ENCODE measurements around the gene GADD45A. TPM values are rescaled to one million over a fixed set of nuclear protein-coding genes. Genes with fewer than 3 reads are reported as not detected.

The GADD45A gene
- total RNA-seq, 6 experiments from 2014 or later: 14.1 to 66.4 (median 43.6) TPM

DNA sequence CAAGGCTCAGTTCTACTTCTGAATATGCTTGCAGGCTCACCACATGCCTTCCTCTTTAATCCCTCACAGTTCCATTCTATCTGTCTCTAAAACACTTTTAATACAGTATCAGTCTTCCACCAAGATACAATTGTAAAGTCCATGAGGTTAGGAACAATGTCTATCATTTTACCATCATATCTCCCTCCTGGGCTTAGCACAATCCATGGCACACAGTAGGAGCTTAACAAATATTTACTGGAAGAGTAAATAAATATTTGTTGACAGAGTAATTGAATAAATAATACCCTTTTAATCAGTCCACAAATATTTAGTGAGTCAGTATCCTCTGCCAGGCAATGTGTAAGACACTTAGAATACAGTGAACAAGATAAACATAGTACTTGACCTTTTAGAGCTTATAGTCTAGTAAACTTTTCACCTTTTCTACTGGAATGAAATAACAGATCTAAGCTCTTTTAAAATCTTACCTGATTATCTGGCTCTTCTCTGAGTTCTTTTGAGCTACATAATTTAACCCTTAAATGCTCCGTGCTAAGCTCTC is 12.7 kb upstream of the GADD45A start:
- H3K27ac ChIP-seq: no peak overlapping the region
- peak in 1 of 4 donors; percentile 62 for ATAC-seq
- no peaks in the 10 kb centered on the region for H3K36me3 ChIP-seq
- no peak overlapping the region for H3K4me3 ChIP-seq
- no peaks in the 10 kb centered on the region for H3K9me3 ChIP-seq
- H3K27me3 ChIP-seq: no peaks in the 10 kb centered on the region
- no peak for DNase-seq
- intact Hi-C loops (cut with DNase I): no loop called here
- no peaks in the 10 kb centered on the region for H3K4me1 ChIP-seq
- 100% methylated on average over 1 of the region's 1 CpG for WGBS (ENCODE audit: insufficient coverage, low coverage, low lambda C conversion rate, missing lambda C conversion rate)
- TF ChIP-seq, protein P1, sequence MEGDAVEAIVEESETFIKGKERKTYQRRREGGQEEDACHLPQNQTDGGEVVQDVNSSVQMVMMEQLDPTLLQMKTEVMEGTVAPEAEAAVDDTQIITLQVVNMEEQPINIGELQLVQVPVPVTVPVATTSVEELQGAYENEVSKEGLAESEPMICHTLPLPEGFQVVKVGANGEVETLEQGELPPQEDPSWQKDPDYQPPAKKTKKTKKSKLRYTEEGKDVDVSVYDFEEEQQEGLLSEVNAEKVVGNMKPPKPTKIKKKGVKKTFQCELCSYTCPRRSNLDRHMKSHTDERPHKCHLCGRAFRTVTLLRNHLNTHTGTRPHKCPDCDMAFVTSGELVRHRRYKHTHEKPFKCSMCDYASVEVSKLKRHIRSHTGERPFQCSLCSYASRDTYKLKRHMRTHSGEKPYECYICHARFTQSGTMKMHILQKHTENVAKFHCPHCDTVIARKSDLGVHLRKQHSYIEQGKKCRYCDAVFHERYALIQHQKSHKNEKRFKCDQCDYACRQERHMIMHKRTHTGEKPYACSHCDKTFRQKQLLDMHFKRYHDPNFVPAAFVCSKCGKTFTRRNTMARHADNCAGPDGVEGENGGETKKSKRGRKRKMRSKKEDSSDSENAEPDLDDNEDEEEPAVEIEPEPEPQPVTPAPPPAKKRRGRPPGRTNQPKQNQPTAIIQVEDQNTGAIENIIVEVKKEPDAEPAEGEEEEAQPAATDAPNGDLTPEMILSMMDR (IDR thresholded peaks at IDR 0.05): no peak

GRCh38 chr1:67673468-67674201 is 11.4 kb upstream of the GADD45A start:
- DNase-seq (no peak), ATAC-seq (no peak)
- no peaks in the 10 kb centered on the region for H3K9me3 ChIP-seq
- no peaks in the 10 kb centered on the region for H3K4me1 ChIP-seq
- no peak overlapping the region for H3K27ac ChIP-seq
- H3K36me3 ChIP-seq: no peaks in the 10 kb centered on the region
- intact Hi-C loops (cut with DNase I): no loop called here
- no peaks in the 10 kb centered on the region for H3K27me3 ChIP-seq
- no peak for TF ChIP-seq POLR2A (IDR thresholded peaks at IDR 0.05)
- TF ChIP-seq, protein P1 (IDR thresholded peaks at IDR 0.05): no peak
- no peak overlapping the region for H3K4me3 ChIP-seq
- 92% methylated on average over 1 of the region's 1 CpG for WGBS (ENCODE audit: insufficient coverage, low coverage, low lambda C conversion rate, missing lambda C conversion rate)

GRCh38 chr1:67674260-67675011 is 10.6 kb upstream of the GADD45A start:
- no peak overlapping the region for H3K27ac ChIP-seq
- H3K4me3 ChIP-seq: no peak overlapping the region
- no peaks in the 10 kb centered on the region for H3K27me3 ChIP-seq
- WGBS (ENCODE audit: insufficient coverage, low coverage, low lambda C conversion rate, missing lambda C conversion rate): 41% methylated on average over 4 of the region's 4 CpGs
- H3K4me1 ChIP-seq: no peaks in the 10 kb centered on the region
- H3K36me3 ChIP-seq: no peaks in the 10 kb centered on the region
- no peaks in the 10 kb centered on the region for H3K9me3 ChIP-seq
- TF ChIP-seq, protein P1 (IDR thresholded peaks at IDR 0.05): no peak
- TF ChIP-seq POLR2A (IDR thresholded peaks at IDR 0.05): no peak
- DNase-seq (no peak), ATAC-seq (peak in 3 of 4 donors; percentile 19 to 53 (median 36))
- intact Hi-C loops (cut with DNase I): no loop called here

DNA sequence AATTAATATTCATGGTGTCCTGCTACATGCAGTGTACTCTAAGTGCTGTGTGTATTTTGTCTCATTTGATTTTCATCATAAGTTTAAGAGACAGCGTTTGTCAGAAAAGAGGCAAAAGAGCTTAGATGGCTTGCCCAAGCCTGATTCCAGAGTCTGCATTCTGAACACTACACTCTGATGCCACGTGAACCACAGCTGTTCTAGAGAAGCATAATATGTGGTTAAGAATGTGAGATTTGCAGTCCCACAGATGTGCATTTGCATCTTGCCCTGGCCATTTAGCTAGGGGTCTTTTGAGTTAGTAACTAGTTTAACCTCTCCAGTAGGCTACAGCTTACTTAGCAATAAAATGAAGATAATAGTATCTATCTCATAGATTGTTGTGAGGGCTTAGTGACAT is 9.2 kb upstream of the GADD45A start:
- H3K27me3 ChIP-seq: no peaks in the 10 kb centered on the region
- intact Hi-C loops (cut with DNase I): no loop called here
- no peaks in the 10 kb centered on the region for H3K4me1 ChIP-seq
- no peaks in the 10 kb centered on the region for H3K36me3 ChIP-seq
- 68% methylated on average over 2 of the region's 2 CpGs for WGBS (ENCODE audit: insufficient coverage, low coverage, low lambda C conversion rate, missing lambda C conversion rate)
- no peak for ATAC-seq
- H3K9me3 ChIP-seq: no peaks in the 10 kb centered on the region
- DNase-seq: no peak
- TF ChIP-seq, protein P1 (IDR thresholded peaks at IDR 0.05): no peak
- no peak for TF ChIP-seq POLR2A (IDR thresholded peaks at IDR 0.05)
- H3K4me3 ChIP-seq: no peak overlapping the region
- H3K27ac ChIP-seq: no peak overlapping the region

Data from right lobe of liver (tissue), 6 donors.